H1 (cell line): ENCODE data around the gene SP5. TPM values are rescaled to one million over a fixed set of nuclear protein-coding genes. Genes with fewer than 3 reads are reported as not detected.

ENCODE experiments used
- CTCF ChIA-PET: fragments of 300-600 bp; sonication (Branson Sonifier 250); formaldehyde crosslinking; loops from one replicate; lab custom pipeline; 2021; ENCODE audit not compliant: partially characterized antibody; lab: Charles Lee
- POLR2A ChIA-PET: fragments of 300-600 bp; sonication (Branson Sonifier 250); formaldehyde crosslinking; loops from one replicate; lab custom pipeline; 2021; ENCODE audit warnings: inconsistent platforms; ENCODE audit not compliant: partially characterized antibody; lab: Charles Lee
- DNase-seq, 2 experiments: peaks; one replicate each; pipeline versions ENCODE4 v3.0.0 to v3.0.0-alpha.2; 2010 to 2022; ENCODE audit warnings: low spot score in 2 of 2, low read depth in 1 of 2, mixed read lengths in 1 of 2
- FAIRE-seq: peaks from 2 replicates; lab custom pipeline; 2011; peaks lifted over from hg19 to GRCh38; lab: Jason Lieb, UNC
- H2AFZ ChIP-seq: 2 replicates; pipeline ENCODE4 v1.8.1; 2012; ENCODE audit warnings: low read length, inconsistent platforms
- H2AK5ac ChIP-seq: 2 replicates; pipeline ENCODE4 v1.6.1; 2013; ENCODE audit warnings: low read depth, low read length
- H2BK120ac ChIP-seq: replicated peaks from 2 replicates; pipeline ENCODE3; 2013; ENCODE audit warnings: low read depth, low read length, inconsistent platforms
- H2BK12ac ChIP-seq: 2 replicates; pipeline ENCODE4 v1.6.1; 2013; ENCODE audit warnings: low read depth, low read length
- H2BK15ac ChIP-seq: 2 replicates; pipeline ENCODE4 v1.6.1; 2013; ENCODE audit warnings: low read length
- H2BK20ac ChIP-seq: 2 replicates; pipeline ENCODE4 v1.6.1; 2013; ENCODE audit warnings: low read length
- H2BK5ac ChIP-seq: 2 replicates; pipeline ENCODE4 v1.6.1; 2013; ENCODE audit warnings: low read depth, low read length
- H3K14ac ChIP-seq: 2 replicates; pipeline ENCODE4 v1.6.1; 2013; ENCODE audit warnings: inconsistent platforms; ENCODE audit not compliant: insufficient read length
- H3K18ac ChIP-seq: 2 replicates; pipeline ENCODE4 v1.6.1; 2013; ENCODE audit warnings: low read length; ENCODE audit errors: extremely low read depth
- H3K23ac ChIP-seq: 2 replicates; pipeline ENCODE4 v1.6.1; 2013; ENCODE audit warnings: inconsistent platforms; ENCODE audit not compliant: insufficient read length
- H3K23me2 ChIP-seq: 2 replicates; pipeline ENCODE4 v1.6.1; 2013; ENCODE audit warnings: low read depth, low read length
- H3K27ac ChIP-seq: 2 replicates; pipeline ENCODE4 v1.6.1; 2011; ENCODE audit warnings: low read depth, low read length, inconsistent platforms
- H3K27me3 ChIP-seq, 4 experiments: replicated peaks in 1 of 4; 1 replicate in 1 of 4; 2 replicates in 3 of 4; pipeline versions ENCODE4 v1.6.1 to v1.8.1; 2011 to 2013; ENCODE audit warnings: low read length in 3 of 4, mild to moderate bottlenecking in 3 of 4, inconsistent platforms in 2 of 4, mixed read lengths in 2 of 4, moderate library complexity in 1 of 4; ENCODE audit not compliant: control insufficient read depth in 3 of 4, insufficient read depth in 3 of 4; ENCODE audit errors: extremely low read depth in 1 of 4
- H3K36me3 ChIP-seq, 4 experiments: 2 replicates each; pipeline versions ENCODE4 v1.6.1 to v1.8.1; 2011 to 2013; ENCODE audit warnings: mild to moderate bottlenecking in 4 of 4, low read length in 3 of 4, moderate library complexity in 2 of 4, control low read depth in 1 of 4, inconsistent platforms in 1 of 4; ENCODE audit not compliant: insufficient read depth in 4 of 4, control insufficient read depth in 2 of 4
- H3K4ac ChIP-seq: replicated peaks from 2 replicates; pipeline ENCODE3; 2013; ENCODE audit warnings: low read length, low read depth, mixed read lengths, inconsistent platforms; ENCODE audit not compliant: insufficient read length
- H3K4me1 ChIP-seq, 4 experiments: replicated peaks in 1 of 4; 1 replicate in 1 of 4; 2 replicates in 3 of 4; pipeline versions ENCODE4 v1.6.1 to v1.8.1; 2011 to 2013; ENCODE audit warnings: low read length in 3 of 4, inconsistent platforms in 2 of 4, mixed read lengths in 1 of 4; ENCODE audit not compliant: insufficient read depth in 4 of 4, control insufficient read depth in 3 of 4
- H3K4me2 ChIP-seq, 2 experiments: 2 replicates each; pipeline versions ENCODE4 v1.6.1 to v1.8.1; 2011 to 2013; ENCODE audit warnings: low read depth in 2 of 2, low read length in 2 of 2, control low read depth in 1 of 2, inconsistent platforms in 1 of 2, mild to moderate bottlenecking in 1 of 2; ENCODE audit not compliant: insufficient read depth in 1 of 2
- H3K4me3 ChIP-seq, 4 experiments: fragments of 200-600, 300-600 bp in 1 of 4; sonication (generic), shearing (Covaris generic), sonication (Bioruptor Twin) in 1 of 4; 2 replicates each; pipeline versions ENCODE4 v1.5.1 to v1.8.1; 2011 to 2016; ENCODE audit warnings: low read length in 4 of 4, low read depth in 3 of 4, control low read depth in 2 of 4, inconsistent platforms in 2 of 4, mild to moderate bottlenecking in 2 of 4, mixed read lengths in 1 of 4, moderate library complexity in 1 of 4; ENCODE audit not compliant: insufficient read depth in 2 of 4; ENCODE audit errors: extremely low read depth in 1 of 4
- H3K56ac ChIP-seq: replicated peaks from 2 replicates; pipeline ENCODE3; 2013; ENCODE audit warnings: low read depth, mild to moderate bottlenecking, mixed read lengths, low read length, inconsistent platforms; ENCODE audit not compliant: insufficient read length
- H3K79me1 ChIP-seq: 2 replicates; pipeline ENCODE4 v1.6.1; 2013; ENCODE audit warnings: low read depth, low read length, control low read depth
- H3K79me2 ChIP-seq, 2 experiments: 2 replicates each; pipeline versions ENCODE4 v1.6.1 to v1.8.1; 2012 to 2013; ENCODE audit warnings: low read length in 2 of 2, mild to moderate bottlenecking in 2 of 2, inconsistent platforms in 1 of 2; ENCODE audit not compliant: insufficient read depth in 2 of 2, control insufficient read depth in 1 of 2
- H3K9ac ChIP-seq, 4 experiments: replicated peaks in 1 of 4; 1 replicate in 1 of 4; 2 replicates in 3 of 4; pipeline versions ENCODE4 v1.6.1 to v1.8.1; 2011 to 2013; ENCODE audit warnings: low read depth in 3 of 4, low read length in 3 of 4, control low read depth in 2 of 4, mild to moderate bottlenecking in 2 of 4, moderate library complexity in 2 of 4, inconsistent platforms in 1 of 4; ENCODE audit errors: extremely low read depth in 1 of 4
- H3K9me3 ChIP-seq, 2 experiments: 2 replicates each; pipeline versions ENCODE4 v1.6.1 to v1.8.1; 2012 to 2013; ENCODE audit warnings: mild to moderate bottlenecking in 2 of 2, moderate library complexity in 2 of 2, control low read depth in 1 of 2, inconsistent platforms in 1 of 2, low read depth in 1 of 2, low read length in 1 of 2, mixed read lengths in 1 of 2; ENCODE audit not compliant: insufficient read depth in 2 of 2
- H4K20me1 ChIP-seq, 2 experiments: replicated peaks in 1 of 2; 2 replicates each; pipeline versions ENCODE3 to v1.8.1; 2011 to 2013; ENCODE audit warnings: inconsistent platforms in 2 of 2, low read length in 2 of 2, mild to moderate bottlenecking in 1 of 2; ENCODE audit not compliant: insufficient read depth in 2 of 2, control insufficient read depth in 1 of 2
- H4K5ac ChIP-seq: 2 replicates; pipeline ENCODE4 v1.6.1; 2013; ENCODE audit warnings: low read length, low read depth, mixed read lengths, inconsistent platforms; ENCODE audit not compliant: insufficient read length
- H4K8ac ChIP-seq: 2 replicates; pipeline ENCODE4 v1.8.0; 2013; ENCODE audit warnings: mild to moderate bottlenecking, moderate library complexity, low read length, inconsistent platforms; ENCODE audit not compliant: insufficient read depth; ENCODE audit errors: extremely low read depth
- H4K91ac ChIP-seq: replicated peaks from 2 replicates; pipeline ENCODE3; 2013; ENCODE audit warnings: low read length, mixed read lengths, inconsistent platforms; ENCODE audit not compliant: insufficient read length
- BACH1 ChIP-seq: IDR thresholded peaks from 2 replicates; pipeline ENCODE4 v1.6.1; 2012; ENCODE audit warnings: low read length, improper control_type of control experiment
- CHD1 ChIP-seq: IDR thresholded peaks from 2 replicates; pipeline ENCODE4 v1.6.1; 2012; ENCODE audit warnings: low read depth, low read length, improper control_type of control experiment
- RFX5 ChIP-seq: IDR thresholded peaks from 2 replicates; pipeline ENCODE4 v1.6.1; 2011; ENCODE audit warnings: low read depth, low read length, improper control_type of control experiment, borderline replicate concordance
- TCF12 ChIP-seq: IDR thresholded peaks from 2 replicates; pipeline ENCODE4 v1.6.1; 2011; ENCODE audit warnings: low read depth, mild to moderate bottlenecking, low read length
- WGBS, 2 experiments: shearing (Covaris generic) in 1 of 2; methylation state at CpG; one replicate each; pipeline versions ENCODE4 v1.1.6 to v1.1.7; 2013 to 2015; ENCODE audit warnings: low lambda C conversion rate in 2 of 2, mixed read lengths in 2 of 2, inconsistent platforms in 1 of 2, low coverage in 1 of 2, missing lambda C conversion rate in 1 of 2; ENCODE audit not compliant: insufficient replicate concordance in 2 of 2, insufficient coverage in 1 of 2, insufficient read length in 1 of 2; ENCODE audit errors: extremely low coverage in 1 of 2, missing lambda C conversion rate in 1 of 2; 5-methylcytosine and 5-hydroxymethylcytosine counted together
- polyA plus RNA-seq, 7 experiments: library from polyadenylated mRNA; depleted of rRNA in 3 of 7; stranded (reverse) in 5 of 7; unstranded in 2 of 7; fragments of >200 nt in 5 of 7; fragments of 200-250 nt in 2 of 7; gene quantifications; 1 replicate in 5 of 7; 2 replicates in 1 of 7; 4 replicates in 1 of 7; pipeline versions ENCODE4 v1.2.1 to v1.2.3, GENCODE V29; 2011 to 2013; ENCODE audit warnings: missing spikeins in 2 of 7, mixed read lengths in 2 of 7
- total RNA-seq: library from RNA; stranded (reverse); fragmentation: NEBNext Ultra II Directional; extraction: Animal tissue kit (Norgen Biotek cat#: 25700); gene quantifications from 2 replicates; pipeline ENCODE4 v1.2.1, GENCODE V29; 2021

SP5 gene
- total and polyA plus RNA-seq, 2 of the 8 experiments (the other 6 are each of a cell fraction or from before 2014, with no cell fraction given) = 0.17 TPM; not detected in 1

- H2BK20ac ChIP-seq = no peak overlapping the region
- H3K14ac ChIP-seq = no peak overlapping the region
- POLR2A ChIA-PET = interaction anchor here (0.8 kb wide), 1 partner anchor 26 kb away, joined by 3 read pairs; no protein-coding TSS in a partner anchor
- H3K23ac ChIP-seq = no peak overlapping the region
- no peak overlapping the region for H2BK12ac ChIP-seq
- no peak overlapping the region for H3K4ac ChIP-seq
- no peak overlapping the region for H4K91ac ChIP-seq
- no peak overlapping the region for H4K8ac ChIP-seq
- H4K20me1 ChIP-seq = no peaks in the 10 kb centered on the region
- H2AK5ac ChIP-seq = no peak overlapping the region
- no peaks in the 10 kb centered on the region; the same call in 1 of the 2 replicates for H3K23me2 ChIP-seq
- H3K18ac ChIP-seq = no peak overlapping the region
- TF ChIP-seq CHD1 (no peak), BACH1 (no peak), TCF12 (no peak), RFX5 (no peak)
- no peak for FAIRE-seq
- no peak overlapping the region for H3K27ac ChIP-seq
- H3K9ac ChIP-seq = no peak overlapping the region
- no peak overlapping the region for H2BK15ac ChIP-seq
- WGBS, 2 experiments = 93% methylated on average over 3 of the region's 3 CpGs; no CpG with 5 or more reads in 1 of the 2 experiments
- H3K36me3 ChIP-seq = no peaks in the 10 kb centered on the region
- no peak overlapping the region for H3K4me2 ChIP-seq
- no peaks in the 10 kb centered on the region for H3K79me1 ChIP-seq
- no peak overlapping the region for H2BK120ac ChIP-seq
- no peak overlapping the region for H4K5ac ChIP-seq
- no peak overlapping the region for H2BK5ac ChIP-seq
- no peaks in the 10 kb centered on the region for H3K9me3 ChIP-seq
- no peak overlapping the region for H3K4me3 ChIP-seq
- no peak for DNase-seq
- CTCF ChIA-PET = interaction anchor here (0.6 kb wide), 1 partner anchor 339 kb away, joined by 4 read pairs; no protein-coding TSS in a partner anchor
- H3K27me3 ChIP-seq = no peaks in the 10 kb centered on the region
- H2AFZ ChIP-seq = no peak overlapping the region
- no peaks in the 10 kb centered on the region for H3K4me1 ChIP-seq
- H3K56ac ChIP-seq = no peak overlapping the region
- H3K79me2 ChIP-seq = no peaks in the 10 kb centered on the region
Observed at GRCh38 chr2:170742000-170742399, 26.9 kb downstream of the SP5 start.
